CD1c-positive myeloid dendritic cell (primary cell): ENCODE results near the gene CHRFAM7A.
A peak's percentile ranks its signal among the peaks of the same experiment; 100 is the strongest.
"Not testable (repeated sequence)": the region's sequence is repeated elsewhere in the genome, so short reads cannot be mapped to it uniquely, and the experiment has no call there.

ENCODE experiments used
- DNase-seq: peaks from one replicate; pipeline ENCODE4 v3.0.0-alpha.2; 2016; ENCODE audit errors: extremely low spot score

Gene CHRFAM7A

GRCh38 chr15:30392766-30393663, at the start of gene CHRFAM7A:
TSS of gene CHRFAM7A (minus strand) at chr15:30393540. CDS start at chr15:30383351, 10,189 bp downstream.
- not testable (repeated sequence) for DNase-seq

- DNase-seq = not testable (repeated sequence)
These were observed 45.0 kb upstream of the CHRFAM7A start for GRCh38 chr15:30438348-30438747.

- not testable (repeated sequence) for DNase-seq
These were observed 42.5 kb upstream of the CHRFAM7A start for GRCh38 chr15:30435878-30436277.

GRCh38 chr15:30420723-30421122, 27.4 kb upstream of the CHRFAM7A start:
- peak; percentile 0 for DNase-seq

- not testable (repeated sequence) for DNase-seq
These were observed 20.8 kb upstream of the CHRFAM7A start, which contains the start of gene GOLGA8R for GRCh38 chr15:30414160-30414559. TSS of gene GOLGA8R (minus strand) at chr15:30414260. CDS start at chr15:30414162, 98 bp downstream.

GRCh38 chr15:30407636-30408035, 14.3 kb upstream of the CHRFAM7A start:
- not testable (repeated sequence) for DNase-seq

GRCh38 chr15:30398988-30399387, 5.6 kb upstream of the CHRFAM7A start:
- DNase-seq = not testable (repeated sequence)

- DNase-seq = not testable (repeated sequence)
These were observed 288 bp upstream of the CHRFAM7A start for GRCh38 chr15:30393664-30393991.

- DNase-seq = not testable (repeated sequence)
These were observed 6.9 kb downstream of the CHRFAM7A start for GRCh38 chr15:30386318-30386887.

GRCh38 chr15:30377082-30377413, 16.3 kb downstream of the CHRFAM7A start:
- DNase-seq = not testable (repeated sequence)

- DNase-seq = not testable (repeated sequence)
These were observed 16.8 kb downstream of the CHRFAM7A start for GRCh38 chr15:30376375-30377081.

GRCh38 chr15:30375872-30376271, 17.5 kb downstream of the CHRFAM7A start:
- not testable (repeated sequence) for DNase-seq

GRCh38 chr15:30374862-30375261, 18.5 kb downstream of the CHRFAM7A start:
- not testable (repeated sequence) for DNase-seq

- not testable (repeated sequence) for DNase-seq
These were observed 25.1 kb downstream of the CHRFAM7A start for GRCh38 chr15:30368271-30368670.

GRCh38 chr15:30367246-30367645, 26.1 kb downstream of the CHRFAM7A start:
- DNase-seq = not testable (repeated sequence)

- DNase-seq = not testable (repeated sequence)
These were observed 31.9 kb downstream of the CHRFAM7A start for GRCh38 chr15:30361404-30361803.

GRCh38 chr15:30360990-30361389, 32.4 kb downstream of the CHRFAM7A start:
- not testable (repeated sequence) for DNase-seq

- DNase-seq = not testable (repeated sequence)
These were observed 38.3 kb downstream of the CHRFAM7A start for GRCh38 chr15:30355043-30355442.

GRCh38 chr15:30349803-30350202, 43.5 kb downstream of the CHRFAM7A start:
- DNase-seq = not testable (repeated sequence)

GRCh38 chr15:30336584-30336983, 56.8 kb downstream of the CHRFAM7A start:
- DNase-seq = not testable (repeated sequence)

GRCh38 chr15:30334152-30334551, 59.2 kb downstream of the CHRFAM7A start:
- DNase-seq = not testable (repeated sequence)

- not testable (repeated sequence) for DNase-seq
These were observed 67.2 kb downstream of the CHRFAM7A start for GRCh38 chr15:30326145-30326544.
